Measurements from ENCODE around the gene RASGEF1C.

RASGEF1C gene

DNA sequence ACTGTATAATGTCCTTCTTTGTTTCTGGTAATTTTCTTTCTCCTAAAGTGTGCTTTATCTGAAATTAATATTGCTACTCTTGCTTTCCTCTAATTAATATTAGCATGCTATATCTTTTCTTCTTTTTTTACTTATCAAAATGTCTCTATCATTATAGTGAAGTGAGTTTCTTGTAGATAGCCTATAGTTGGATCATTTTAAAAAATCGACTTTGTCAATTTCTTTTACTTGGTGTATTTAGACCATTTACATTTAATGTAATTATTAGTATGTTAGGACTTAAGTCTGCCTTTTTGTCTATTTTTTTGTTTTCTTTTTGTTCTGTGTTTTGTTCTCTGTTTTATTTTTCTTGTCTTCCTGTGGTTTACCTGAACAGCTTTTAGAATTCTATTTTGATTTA, 102.0 kb downstream of the RASGEF1C start:
- no peak for TF ChIP-seq CTCF (IDR thresholded peaks at IDR 0.05; ENCODE audit: control insufficient read depth, insufficient read depth, low read depth, low read length, missing control alignments)
- no peak overlapping the region for H3K4me3 ChIP-seq (ENCODE audit: control insufficient read depth, low read depth, low read length)
- DNase-seq (ENCODE audit: low read depth): no peak

GRCh38 chr5:180105827-180106312, 103.1 kb downstream of the RASGEF1C start:
- no peak for DNase-seq (ENCODE audit: low read depth)
- no peak overlapping the region for H3K4me3 ChIP-seq (ENCODE audit: control insufficient read depth, low read depth, low read length)
- TF ChIP-seq CTCF (IDR thresholded peaks at IDR 0.05; ENCODE audit: control insufficient read depth, insufficient read depth, low read depth, low read length, missing control alignments): no peak

DNA sequence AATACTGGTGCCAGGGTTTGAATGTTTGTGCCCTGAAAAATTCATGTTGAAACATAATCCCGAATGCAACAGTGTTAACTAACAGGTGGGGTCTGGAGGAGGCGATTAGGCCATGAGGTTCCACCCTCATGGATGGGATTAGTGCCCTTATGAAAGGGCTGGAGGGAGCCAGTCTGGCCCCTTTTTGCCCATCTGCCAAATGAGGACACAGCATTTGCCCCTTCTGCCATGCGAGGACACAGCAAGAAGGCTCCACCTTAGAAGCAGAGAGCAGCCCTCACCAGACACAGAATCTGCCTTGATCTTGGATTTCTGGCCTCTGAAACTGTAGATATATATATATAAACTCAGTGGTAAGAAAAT, 104.9 kb downstream of the RASGEF1C start:
- no peak for DNase-seq (ENCODE audit: low read depth)
- H3K4me3 ChIP-seq (ENCODE audit: control insufficient read depth, low read depth, low read length): no peak overlapping the region
- TF ChIP-seq CTCF (IDR thresholded peaks at IDR 0.05; ENCODE audit: control insufficient read depth, insufficient read depth, low read depth, low read length, missing control alignments): no peak

GRCh38 chr5:180103487-180104167, 105.4 kb downstream of the RASGEF1C start:
- no peak for TF ChIP-seq CTCF (IDR thresholded peaks at IDR 0.05; ENCODE audit: control insufficient read depth, insufficient read depth, low read depth, low read length, missing control alignments)
- no peak for DNase-seq (ENCODE audit: low read depth)
- H3K4me3 ChIP-seq (ENCODE audit: control insufficient read depth, low read depth, low read length): no peak overlapping the region

DNA sequence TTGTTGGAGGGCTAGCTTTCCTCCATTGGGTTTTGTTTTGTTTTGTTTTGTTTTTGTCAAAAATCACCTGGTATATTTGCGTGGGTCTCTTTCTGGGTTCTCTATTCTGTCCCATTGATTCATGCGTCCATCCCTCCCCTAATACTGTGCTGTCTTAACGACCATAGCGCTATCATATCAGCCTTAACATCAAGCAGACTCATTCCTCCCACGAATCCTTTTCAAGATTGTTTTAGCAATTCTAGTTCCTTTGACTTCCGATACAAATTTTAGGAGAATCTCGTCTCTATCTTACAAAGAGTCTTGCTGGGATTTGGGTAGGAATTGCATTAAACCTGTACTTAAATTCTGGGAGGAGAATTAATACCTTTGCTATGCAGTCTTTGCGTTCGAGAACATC, 106.4 kb downstream of the RASGEF1C start:
- no peak for TF ChIP-seq CTCF (IDR thresholded peaks at IDR 0.05; ENCODE audit: control insufficient read depth, insufficient read depth, low read depth, low read length, missing control alignments)
- no peak overlapping the region for H3K4me3 ChIP-seq (ENCODE audit: control insufficient read depth, low read depth, low read length)
- DNase-seq (ENCODE audit: low read depth): no peak

DNA sequence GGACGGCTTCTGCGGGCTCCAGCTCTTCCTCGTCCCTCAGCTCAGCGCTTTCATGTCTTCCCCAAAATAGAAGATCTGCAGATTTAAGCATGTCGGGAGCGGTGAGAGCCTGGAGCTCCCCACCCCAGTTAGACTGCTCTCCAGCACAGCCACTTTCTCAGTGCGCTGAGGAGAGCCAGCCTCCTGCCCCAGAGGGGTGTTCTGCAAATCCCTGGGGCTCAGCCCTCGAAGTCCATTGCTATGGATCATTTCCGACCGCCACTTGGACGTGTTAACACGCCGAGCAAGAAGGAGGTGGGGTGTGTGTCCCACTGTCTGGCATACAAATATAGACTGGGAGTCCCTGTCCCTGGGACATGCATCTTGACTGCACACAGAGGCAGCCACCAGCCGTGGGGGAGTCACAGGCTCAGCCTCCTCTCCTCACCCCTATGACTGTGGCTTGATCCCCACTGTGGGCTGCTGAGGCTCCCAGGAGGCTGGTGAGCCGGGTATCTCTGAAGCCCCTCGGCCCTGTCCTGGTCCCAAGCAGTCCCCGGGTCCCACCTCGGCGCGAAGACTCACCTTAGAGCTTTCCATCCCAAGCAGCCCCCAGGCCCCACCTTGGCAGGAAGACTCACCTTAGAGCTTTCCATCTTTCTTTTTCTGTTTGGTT, 107.4 kb downstream of the RASGEF1C start:
- DNase-seq (ENCODE audit: low read depth): no peak
- TF ChIP-seq CTCF (IDR thresholded peaks at IDR 0.05; ENCODE audit: control insufficient read depth, insufficient read depth, low read depth, low read length, missing control alignments): no peak
- no peak overlapping the region for H3K4me3 ChIP-seq (ENCODE audit: control insufficient read depth, low read depth, low read length)

Measured in AG09309 (cell line).